ENCODE measurements around the gene KCNH1. TPM values are rescaled to one million over a fixed set of nuclear protein-coding genes. Genes with fewer than 3 reads are reported as not detected.

The KCNH1 gene
- total RNA-seq, 2 donors from 2014 or later, result 0.68 to 1.2 TPM

DNA sequence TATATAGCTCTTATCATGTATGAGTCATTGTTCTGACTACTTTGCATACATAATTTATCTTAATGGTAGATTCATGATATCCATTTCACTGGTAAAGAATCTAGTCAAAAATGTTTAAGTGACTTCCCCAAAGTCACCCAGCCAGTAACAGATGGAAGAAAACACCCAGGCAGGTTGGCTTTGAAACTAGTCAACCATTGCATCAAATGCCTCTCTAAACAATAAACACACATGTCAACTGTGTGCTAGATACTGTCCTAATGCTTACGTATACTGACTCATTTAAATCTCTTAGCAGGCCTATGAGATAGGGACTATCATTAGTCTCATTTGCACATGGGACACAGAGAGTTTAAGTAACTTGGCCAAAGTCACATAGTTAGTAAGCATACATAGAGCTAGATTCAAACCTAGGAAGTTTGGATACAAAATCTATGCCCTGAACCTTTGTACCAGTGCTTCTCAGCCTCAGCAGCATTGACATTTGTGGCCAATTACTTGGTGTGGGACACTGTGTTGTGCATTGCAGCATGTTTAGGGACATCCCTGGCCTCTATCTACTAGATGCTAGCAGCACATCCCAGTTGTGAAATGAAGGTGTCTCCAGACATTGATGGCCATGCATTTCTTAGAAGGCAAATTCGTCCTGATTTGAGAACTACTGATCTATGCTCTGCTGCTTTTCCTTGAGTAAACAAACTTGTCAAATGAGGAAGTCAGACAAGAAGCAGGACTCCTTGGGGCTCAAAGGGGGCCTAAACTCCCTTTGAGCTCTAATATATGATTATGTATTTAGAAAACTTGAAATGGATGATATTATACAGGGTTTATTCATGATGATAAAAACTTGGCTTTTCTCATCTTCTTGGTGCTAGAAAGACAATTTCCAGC, 316.3 kb downstream of the KCNH1 start:
- H3K4me1 ChIP-seq (replicated peaks), result no peaks in the 10 kb centered on the region
- 65% methylated on average over 2 of the region's 2 CpGs for WGBS
- H3K27me3 ChIP-seq (replicated peaks; ENCODE audit: insufficient read depth), result no peaks in the 10 kb centered on the region
- intact Hi-C loops (cut with DNase I), result no loop called here
- TF ChIP-seq, protein P1, sequence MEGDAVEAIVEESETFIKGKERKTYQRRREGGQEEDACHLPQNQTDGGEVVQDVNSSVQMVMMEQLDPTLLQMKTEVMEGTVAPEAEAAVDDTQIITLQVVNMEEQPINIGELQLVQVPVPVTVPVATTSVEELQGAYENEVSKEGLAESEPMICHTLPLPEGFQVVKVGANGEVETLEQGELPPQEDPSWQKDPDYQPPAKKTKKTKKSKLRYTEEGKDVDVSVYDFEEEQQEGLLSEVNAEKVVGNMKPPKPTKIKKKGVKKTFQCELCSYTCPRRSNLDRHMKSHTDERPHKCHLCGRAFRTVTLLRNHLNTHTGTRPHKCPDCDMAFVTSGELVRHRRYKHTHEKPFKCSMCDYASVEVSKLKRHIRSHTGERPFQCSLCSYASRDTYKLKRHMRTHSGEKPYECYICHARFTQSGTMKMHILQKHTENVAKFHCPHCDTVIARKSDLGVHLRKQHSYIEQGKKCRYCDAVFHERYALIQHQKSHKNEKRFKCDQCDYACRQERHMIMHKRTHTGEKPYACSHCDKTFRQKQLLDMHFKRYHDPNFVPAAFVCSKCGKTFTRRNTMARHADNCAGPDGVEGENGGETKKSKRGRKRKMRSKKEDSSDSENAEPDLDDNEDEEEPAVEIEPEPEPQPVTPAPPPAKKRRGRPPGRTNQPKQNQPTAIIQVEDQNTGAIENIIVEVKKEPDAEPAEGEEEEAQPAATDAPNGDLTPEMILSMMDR (IDR thresholded peaks at IDR 0.05), result no peak
- TF ChIP-seq POLR2A (IDR thresholded peaks at IDR 0.05) (no peak), POLR2AphosphoS5 (IDR thresholded peaks at IDR 0.05) (no peak)
- DNase-seq (ENCODE audit: low spot score), result no peak
- no peaks in the 10 kb centered on the region for H3K36me3 ChIP-seq
- H3K27ac ChIP-seq, result no peak overlapping the region
- no peak overlapping the region for H3K4me3 ChIP-seq
- H3K9me3 ChIP-seq, result no peaks in the 10 kb centered on the region

DNA sequence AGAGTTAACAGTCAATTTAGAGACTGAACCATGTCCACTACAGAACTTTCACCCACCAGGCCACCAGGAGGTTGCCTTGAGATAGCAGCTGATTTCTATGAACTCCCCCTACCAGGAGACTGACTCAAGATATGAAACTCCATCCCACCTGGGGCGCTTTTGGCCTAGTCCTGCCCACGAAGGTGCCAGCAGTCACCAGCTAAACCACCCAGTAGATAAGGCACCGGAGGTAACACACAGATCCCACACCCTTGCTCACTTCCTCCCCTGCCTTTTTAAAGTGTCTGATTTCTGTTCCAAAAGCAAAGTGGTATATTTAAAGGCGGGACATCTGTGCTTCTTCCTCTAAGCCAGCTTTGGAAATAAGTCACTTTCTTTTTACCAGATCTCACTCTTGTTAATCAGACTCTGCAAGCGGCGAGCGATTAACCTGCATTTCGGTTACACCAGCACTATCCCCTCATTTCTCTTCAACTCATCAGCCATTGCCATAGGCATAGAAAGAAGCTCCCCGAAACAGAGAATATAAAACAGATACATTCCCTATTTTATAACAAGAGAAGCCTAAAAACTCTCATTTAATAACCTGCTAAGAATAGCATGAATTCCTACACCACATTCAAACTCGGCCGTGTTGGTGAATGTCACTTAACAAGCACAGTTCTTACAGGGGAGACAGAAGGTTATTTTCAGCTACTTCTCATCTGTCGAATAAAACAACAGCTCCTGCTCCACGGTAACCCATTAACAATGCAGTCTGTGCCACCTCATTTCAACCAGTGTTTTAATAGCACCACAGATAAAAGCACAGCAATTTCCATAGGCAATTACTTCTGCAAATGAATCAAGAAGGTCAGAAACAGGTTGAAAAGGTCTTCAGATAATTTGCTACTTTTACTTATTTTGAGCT, 318.1 kb downstream of the KCNH1 start:
- no peak for DNase-seq (ENCODE audit: low spot score)
- H3K4me3 ChIP-seq, result no peak overlapping the region
- no peaks in the 10 kb centered on the region for H3K27me3 ChIP-seq (replicated peaks; ENCODE audit: insufficient read depth)
- intact Hi-C loops (cut with DNase I), result no loop called here
- no peaks in the 10 kb centered on the region for H3K36me3 ChIP-seq
- 67% methylated on average over 13 of the region's 13 CpGs for WGBS
- TF ChIP-seq POLR2AphosphoS5 (IDR thresholded peaks at IDR 0.05) (no peak), POLR2A (IDR thresholded peaks at IDR 0.05) (no peak)
- TF ChIP-seq, protein P1 (IDR thresholded peaks at IDR 0.05), result no peak
- H3K9me3 ChIP-seq, result no peaks in the 10 kb centered on the region
- no peaks in the 10 kb centered on the region for H3K4me1 ChIP-seq (replicated peaks)
- H3K27ac ChIP-seq, result no peak overlapping the region

DNA sequence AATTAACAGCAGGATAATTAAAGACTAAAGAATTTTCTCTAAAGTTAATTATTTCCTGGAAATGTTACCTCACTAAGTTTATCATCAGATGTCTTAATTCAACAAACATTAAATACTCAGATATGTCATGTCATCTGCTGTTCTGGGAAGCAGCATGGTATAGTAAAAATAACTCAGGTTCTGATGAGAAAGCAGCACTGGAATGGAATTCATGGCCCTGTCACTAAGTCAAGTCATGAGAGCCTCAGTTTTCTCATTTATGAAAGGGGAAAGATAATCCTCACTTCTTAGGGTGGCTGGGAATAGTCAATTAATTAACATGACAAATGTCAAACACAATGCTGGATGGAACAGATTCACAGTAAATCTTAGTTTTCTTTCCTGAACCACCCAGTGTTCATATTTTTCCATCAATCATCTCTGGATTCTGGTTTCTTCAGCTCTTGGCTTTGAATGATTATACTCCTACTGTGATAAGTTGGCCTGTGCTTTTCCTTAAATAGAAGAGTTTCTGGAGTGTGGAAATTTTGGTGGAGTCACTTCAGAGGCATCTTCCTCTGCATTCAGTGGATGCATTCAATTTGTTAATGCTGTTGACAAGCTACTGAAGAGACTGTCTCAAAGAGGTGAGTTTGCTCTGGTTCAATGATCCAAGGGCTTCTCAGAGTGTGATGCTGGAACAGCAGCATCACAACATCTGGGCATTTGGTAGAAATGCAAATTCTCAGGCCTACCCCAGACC, 319.4 kb downstream of the KCNH1 start:
- no peak overlapping the region for H3K27ac ChIP-seq
- H3K4me3 ChIP-seq, result no peak overlapping the region
- H3K9me3 ChIP-seq, result no peaks in the 10 kb centered on the region
- DNase-seq (ENCODE audit: low spot score), result no peak
- H3K36me3 ChIP-seq, result no peaks in the 10 kb centered on the region
- H3K4me1 ChIP-seq (replicated peaks), result no peaks in the 10 kb centered on the region
- TF ChIP-seq, protein P1 (IDR thresholded peaks at IDR 0.05), result no peak
- TF ChIP-seq POLR2AphosphoS5 (IDR thresholded peaks at IDR 0.05) (no peak), POLR2A (IDR thresholded peaks at IDR 0.05) (no peak)
- intact Hi-C loops (cut with DNase I), result no loop called here
- no peaks in the 10 kb centered on the region for H3K27me3 ChIP-seq (replicated peaks; ENCODE audit: insufficient read depth)

- TF ChIP-seq POLR2AphosphoS5 (IDR thresholded peaks at IDR 0.05) (no peak), POLR2A (IDR thresholded peaks at IDR 0.05) (no peak)
- TF ChIP-seq, protein P1 (IDR thresholded peaks at IDR 0.05), result no peak
- intact Hi-C loops (cut with DNase I), result no loop called here
- H3K9me3 ChIP-seq, result no peaks in the 10 kb centered on the region
- DNase-seq (ENCODE audit: low spot score), result no peak
- no peaks in the 10 kb centered on the region for H3K27me3 ChIP-seq (replicated peaks; ENCODE audit: insufficient read depth)
- H3K36me3 ChIP-seq, result no peaks in the 10 kb centered on the region
- no peaks in the 10 kb centered on the region for H3K4me1 ChIP-seq (replicated peaks)
- no peak overlapping the region for H3K4me3 ChIP-seq
- 55% methylated on average over 4 of the region's 4 CpGs for WGBS
- H3K27ac ChIP-seq, result no peak overlapping the region
Observed at GRCh38 chr1:210801501-210801900, 332.4 kb downstream of the KCNH1 start.

Measured in prostate gland (tissue), 2 donors.